Psoas muscle (tissue), 8 donors: ENCODE data around the gene KCNIP3. TPM values are rescaled to one million over a fixed set of nuclear protein-coding genes. Genes with fewer than 3 reads are reported as not detected.

Experiments used
- ATAC-seq, 4 donors: fragments of 200-7000 bp; cut with Tn5 transposase; one replicate each; pipeline ENCODE4 v1.9.1; 2020; ENCODE audit warnings: moderate library complexity in 3 of 4, mild to moderate bottlenecking in 2 of 4
- DNase-seq, 2 donors: peaks; one replicate each; pipeline ENCODE4 v3.0.0-alpha.2; 2020
- H3K27ac ChIP-seq: fragments of 200-600 bp; one replicate; pipeline ENCODE4 v1.8.0; 2022
- H3K27me3 ChIP-seq, 3 donors: fragments of 200-600 bp in 1 of 3; one replicate each; pipeline versions ENCODE4 v1.6.1 to v1.8.0; 2013 to 2022; ENCODE audit warnings: low read length in 2 of 3, mild to moderate bottlenecking in 2 of 3, moderate library complexity in 1 of 3; ENCODE audit not compliant: insufficient read depth in 3 of 3
- H3K36me3 ChIP-seq, 2 donors: fragments of 200-600 bp in 1 of 2; one replicate each; pipeline versions ENCODE4 v1.6.1 to v1.8.0; 2013 to 2022; ENCODE audit warnings: low read depth in 1 of 2, mild to moderate bottlenecking in 1 of 2, moderate library complexity in 1 of 2; ENCODE audit not compliant: insufficient read depth in 1 of 2
- H3K4me1 ChIP-seq: fragments of 200-600 bp; one replicate; pipeline ENCODE4 v1.8.0; 2022
- H3K4me3 ChIP-seq: fragments of 200-600 bp; one replicate; pipeline ENCODE4 v1.8.0; 2022; ENCODE audit warnings: mild to moderate bottlenecking
- H3K9me3 ChIP-seq: fragments of 200-600 bp; one replicate; pipeline ENCODE4 v1.8.0; 2022
- CTCF ChIP-seq: fragments of 200-600 bp; IDR thresholded peaks from one replicate; pipeline ENCODE4 v1.8.0; 2022; ENCODE audit warnings: antibody characterized with exemption
- WGBS, 3 donors: extraction: QIAGEN DNeasy Blood & Tissue Kit; methylation state at CpG; one replicate each; pipeline versions ENCODE4 v1.1.6 to v1.1.7; 2013; 5-methylcytosine and 5-hydroxymethylcytosine counted together
- intact Hi-C, 2 donors: fragments of 100-400 bp; cut with DNase I; formaldehyde crosslinking; loops; one replicate each; pipeline versions ENCODE4 v1.11.0 to v1.14.2; 2022
- polyA plus RNA-seq, 3 donors: library from polyadenylated mRNA; stranded (reverse); fragments of 200-250 nt; gene quantifications; one replicate each; pipeline ENCODE4 v1.2.3, GENCODE V29; 2013
- total RNA-seq, 4 donors: library from RNA; stranded (reverse); fragmentation: NEBNext Ultra II Directional in 2 of 4; extraction: Animal tissue kit (Norgen Biotek cat#: 25700) in 2 of 4; gene quantifications; one replicate each; pipeline versions ENCODE4 v1.2.1 to v1.2.4, GENCODE V29; 2021 to 2023
- donor health status: healthy with polysubstance abuse.
- donor health status: DM: no; HTN: no; CAD: no; lungs with moderate emphysema.
- donor health status: Bipolar disorder and iron deficiency.
- donor health status: healthy.
- donor health status: DM: yes; HTN: yes; CAD: no.
- donor health status: DM: no; HTN: no; CAD: no.
- donor health status: DM: no; HTN: no; CAD: no.
- donor health status: DM: yes; HTN: yes; CAD: no.

Gene KCNIP3
- total and polyA plus RNA-seq, 7 donors = 0.93 to 2.0 (median 1.3) TPM

- H3K27ac ChIP-seq = no peak overlapping the region
- intact Hi-C loops = no loop called here
- H3K9me3 ChIP-seq = peaks cover 8% of the 10 kb centered on the region
- DNase-seq = no peak
- no peak for ATAC-seq
- TF ChIP-seq CTCF = no peak
- no peaks in the 10 kb centered on the region for H3K4me1 ChIP-seq
- peaks cover 0 to 3% (median 0%) of the 10 kb centered on the region in 3 donors for H3K27me3 ChIP-seq
- 94 to 98% (median 97%) methylated on average over 5 of the region's 5 CpGs for WGBS, 3 donors
- H3K4me3 ChIP-seq = no peak overlapping the region
- H3K36me3 ChIP-seq = no peaks in the 10 kb centered on the region
These were observed 9.3 kb upstream of the KCNIP3 start for GRCh38 chr2:95287806-95288205.

GRCh38 chr2:95289253-95289652 is 7.9 kb upstream of the KCNIP3 start:
- ATAC-seq = no peak
- 54 to 70% (median 62%) methylated on average over 4 to 7 of the region's 7 CpGs for WGBS, 3 donors
- Histone ChIP-seq H3K36me3 (no peaks in the 10 kb centered on the region), H3K27ac (no peak overlapping the region), H3K4me1 (no peaks in the 10 kb centered on the region), H3K27me3 (peaks cover 0 to 3% (median 0%) of the 10 kb centered on the region in 3 donors), H3K4me3 (no peak overlapping the region), H3K9me3 (peaks cover 8% of the 10 kb centered on the region)
- intact Hi-C loops = no loop called here
- no peak for TF ChIP-seq CTCF
- DNase-seq = no peak

DNA sequence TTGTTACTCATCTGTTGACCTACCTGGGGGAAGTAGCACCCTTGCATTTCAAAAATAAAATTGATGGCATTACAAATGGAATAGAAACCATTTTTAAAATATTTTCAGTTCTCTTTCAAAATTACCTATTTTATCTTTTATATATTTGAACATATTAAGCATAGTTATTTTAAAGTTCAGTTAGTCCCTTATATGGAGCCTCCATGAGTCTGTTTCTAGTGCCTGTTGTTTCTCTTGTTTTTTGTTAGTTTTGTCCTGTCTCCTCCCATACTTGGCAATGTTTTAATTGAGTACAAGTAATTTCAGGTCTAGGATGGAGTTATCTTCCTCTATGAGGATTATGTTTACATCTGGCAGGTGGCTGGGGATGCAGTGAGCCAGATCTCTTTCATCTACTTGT is 5.9 kb upstream of the KCNIP3 start:
- no peak for TF ChIP-seq CTCF
- H3K4me1 ChIP-seq = no peaks in the 10 kb centered on the region
- no peak for ATAC-seq
- DNase-seq = no peak
- peaks cover 8% of the 10 kb centered on the region for H3K9me3 ChIP-seq
- H3K4me3 ChIP-seq = no peak overlapping the region
- intact Hi-C loops = no loop called here
- H3K36me3 ChIP-seq = no peaks in the 10 kb centered on the region
- peaks cover 0 to 4% (median 0%) of the 10 kb centered on the region in 3 donors for H3K27me3 ChIP-seq
- H3K27ac ChIP-seq = no peak overlapping the region

DNA sequence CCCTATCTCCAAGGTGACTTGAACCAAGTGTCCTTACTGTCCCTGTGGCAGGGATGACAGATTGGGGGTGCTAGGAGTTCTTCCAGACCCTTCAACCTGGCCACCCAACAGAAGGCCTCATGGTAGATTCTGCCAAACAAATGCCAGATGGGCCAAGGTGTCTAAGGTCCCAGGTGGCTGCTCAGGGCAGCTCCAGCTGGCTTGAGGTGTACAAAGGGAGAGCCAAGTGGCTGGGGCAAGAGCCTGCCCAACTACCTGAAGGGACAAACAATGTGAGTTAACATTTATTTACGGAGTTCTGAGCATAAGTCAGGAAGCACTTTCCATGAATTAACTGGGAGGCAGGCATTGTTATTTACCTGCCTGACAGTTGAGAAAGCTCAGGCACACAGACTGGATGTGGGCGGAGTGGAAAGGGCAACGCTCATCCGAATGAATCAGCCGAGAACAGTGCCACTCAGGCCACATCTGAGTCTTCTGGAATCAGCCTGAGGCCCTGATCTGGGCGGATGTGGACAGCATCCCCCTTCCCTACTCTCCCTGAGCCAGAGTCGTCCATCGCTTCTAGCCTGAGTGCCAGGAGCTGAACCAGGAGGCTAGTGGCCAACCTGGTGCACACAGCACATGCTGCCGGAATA is 4.4 kb upstream of the KCNIP3 start:
- WGBS, 3 donors = 85 to 93% (median 93%) methylated on average over 9 of the region's 9 CpGs
- H3K36me3 ChIP-seq = no peaks in the 10 kb centered on the region
- no peak overlapping the region for H3K27ac ChIP-seq
- H3K4me3 ChIP-seq = no peak overlapping the region
- intact Hi-C loops = no loop called here
- peaks cover 0 to 5% (median 0%) of the 10 kb centered on the region in 3 donors for H3K27me3 ChIP-seq
- TF ChIP-seq CTCF = no peak
- H3K4me1 ChIP-seq = no peaks in the 10 kb centered on the region
- no peak for DNase-seq
- no peak for ATAC-seq
- H3K9me3 ChIP-seq = peaks cover 8% of the 10 kb centered on the region
